Measurements from ENCODE around the gene NLRP10. TPM values are rescaled to one million over a fixed set of nuclear protein-coding genes. Genes with fewer than 3 reads are reported as not detected.

Gene NLRP10
- total RNA-seq, 1 experiment from 2014 or later = 1.3 TPM

DNA sequence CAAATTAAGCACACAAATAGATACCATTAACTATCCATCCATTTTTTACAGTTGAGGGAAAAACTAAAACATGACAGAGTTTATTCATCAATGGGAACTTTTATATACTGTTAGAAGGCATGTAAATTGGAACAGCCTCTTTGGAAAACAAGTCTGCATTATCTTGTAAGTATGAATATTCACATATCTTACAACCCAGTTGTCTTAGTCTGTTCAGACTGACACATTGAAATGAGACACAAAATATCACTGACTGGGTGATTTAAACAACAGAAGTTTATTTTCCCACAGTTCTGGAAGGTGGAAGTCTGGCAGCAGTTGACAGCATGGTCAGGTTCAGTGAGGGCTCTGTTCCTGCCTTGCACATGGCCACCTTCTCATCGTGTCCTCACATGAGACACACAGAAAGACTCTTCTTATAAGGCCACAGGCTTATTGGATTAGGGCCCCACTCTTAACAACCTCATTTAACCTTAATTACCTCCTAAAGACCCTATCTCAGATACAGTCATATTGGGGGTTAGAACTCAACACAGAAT is 16.4 kb upstream of the NLRP10 start:
- ChIA-PET CTCF (interaction anchor here (1.0 to 6.1 kb wide), 2 partner anchors 13 to 88 kb away, joined by 4 to 260 read pairs; no protein-coding TSS in a partner anchor), POLR2A (no interaction called here)
- no peak overlapping the region for H3K4me3 Mint-ChIP-seq (ENCODE audit: unreplicated experiment)
- H3K36me3 Mint-ChIP-seq (ENCODE audit: insufficient read depth, unreplicated experiment) = no peaks in the 10 kb centered on the region
- H3K4me1 Mint-ChIP-seq (ENCODE audit: insufficient read depth, unreplicated experiment) = peaks cover 23% of the 10 kb centered on the region
- DNase-seq (ENCODE audit: unreplicated experiment) = no peak
- H3K27me3 Mint-ChIP-seq (ENCODE audit: insufficient read depth, unreplicated experiment) = no peaks in the 10 kb centered on the region
- TF ChIP-seq, protein P1, sequence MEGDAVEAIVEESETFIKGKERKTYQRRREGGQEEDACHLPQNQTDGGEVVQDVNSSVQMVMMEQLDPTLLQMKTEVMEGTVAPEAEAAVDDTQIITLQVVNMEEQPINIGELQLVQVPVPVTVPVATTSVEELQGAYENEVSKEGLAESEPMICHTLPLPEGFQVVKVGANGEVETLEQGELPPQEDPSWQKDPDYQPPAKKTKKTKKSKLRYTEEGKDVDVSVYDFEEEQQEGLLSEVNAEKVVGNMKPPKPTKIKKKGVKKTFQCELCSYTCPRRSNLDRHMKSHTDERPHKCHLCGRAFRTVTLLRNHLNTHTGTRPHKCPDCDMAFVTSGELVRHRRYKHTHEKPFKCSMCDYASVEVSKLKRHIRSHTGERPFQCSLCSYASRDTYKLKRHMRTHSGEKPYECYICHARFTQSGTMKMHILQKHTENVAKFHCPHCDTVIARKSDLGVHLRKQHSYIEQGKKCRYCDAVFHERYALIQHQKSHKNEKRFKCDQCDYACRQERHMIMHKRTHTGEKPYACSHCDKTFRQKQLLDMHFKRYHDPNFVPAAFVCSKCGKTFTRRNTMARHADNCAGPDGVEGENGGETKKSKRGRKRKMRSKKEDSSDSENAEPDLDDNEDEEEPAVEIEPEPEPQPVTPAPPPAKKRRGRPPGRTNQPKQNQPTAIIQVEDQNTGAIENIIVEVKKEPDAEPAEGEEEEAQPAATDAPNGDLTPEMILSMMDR (IDR thresholded peaks at IDR 0.05; ENCODE audit: unreplicated experiment) = no peak
- H3K9me3 Mint-ChIP-seq (ENCODE audit: unreplicated experiment) = no peaks in the 10 kb centered on the region
- intact Hi-C loops (cut with micrococcal nuclease) = no loop called here
- H3K27ac Mint-ChIP-seq (ENCODE audit: low read depth, unreplicated experiment) = no peak overlapping the region
- BruUV-seq (replicated peaks) = no TSS peak

DNA sequence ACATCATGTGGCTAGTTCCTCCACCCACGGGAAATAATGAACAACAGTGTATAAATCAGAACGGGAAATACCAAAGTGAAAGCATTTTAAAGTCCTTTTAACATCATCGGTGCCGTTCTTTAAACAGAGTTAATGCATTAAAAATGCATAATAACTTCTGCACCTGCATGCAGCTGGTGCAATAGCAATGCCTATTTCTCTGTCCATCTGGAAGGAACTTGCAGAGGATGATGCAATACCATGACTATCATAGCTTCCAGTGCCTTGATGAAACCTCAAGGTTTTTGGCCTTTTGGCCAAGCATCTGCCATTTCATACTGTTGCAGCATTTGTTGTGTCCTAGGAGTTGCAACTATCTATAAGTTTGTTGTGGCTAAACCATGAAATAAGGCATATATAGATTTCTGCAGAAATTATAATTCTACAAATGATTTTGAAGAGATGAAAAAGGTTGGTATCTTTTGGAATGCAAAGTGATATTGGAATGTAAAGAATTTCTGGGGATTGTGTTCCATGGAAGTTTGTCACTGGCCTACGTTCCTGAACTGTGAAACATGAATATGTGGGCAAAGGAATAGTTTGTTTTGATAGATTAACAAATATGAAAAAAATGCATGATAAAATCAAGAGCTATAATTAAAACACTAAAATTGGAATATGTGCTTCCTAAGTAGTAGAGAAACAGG is 12.1 kb upstream of the NLRP10 start:
- Mint-ChIP-seq H3K9me3 (ENCODE audit: unreplicated experiment) (no peaks in the 10 kb centered on the region), H3K4me3 (ENCODE audit: unreplicated experiment) (no peak overlapping the region), H3K36me3 (ENCODE audit: insufficient read depth, unreplicated experiment) (no peaks in the 10 kb centered on the region), H3K4me1 (ENCODE audit: insufficient read depth, unreplicated experiment) (peaks cover 23% of the 10 kb centered on the region), H3K27me3 (ENCODE audit: insufficient read depth, unreplicated experiment) (no peaks in the 10 kb centered on the region), H3K27ac (ENCODE audit: low read depth, unreplicated experiment) (peak overlapping the region; percentile 79)
- intact Hi-C loops (cut with micrococcal nuclease) = no loop called here
- TF ChIP-seq, protein P1 (IDR thresholded peaks at IDR 0.05; ENCODE audit: unreplicated experiment) = no peak
- DNase-seq (ENCODE audit: unreplicated experiment) = peak; percentile 55
- CTCF ChIA-PET = interaction anchor here (0.6 to 5.7 kb wide), 5 partner anchors 9 to 1235 kb away, joined by 3 to 56 read pairs (median 8); partner anchors contain the start of gene EIF3F
- POLR2A ChIA-PET = interaction anchor here (1.1 kb wide), 1 partner anchor 10 kb away, joined by 3 read pairs; the partner anchor contains the start of gene EIF3F
- BruUV-seq (replicated peaks) = no TSS peak

DNA sequence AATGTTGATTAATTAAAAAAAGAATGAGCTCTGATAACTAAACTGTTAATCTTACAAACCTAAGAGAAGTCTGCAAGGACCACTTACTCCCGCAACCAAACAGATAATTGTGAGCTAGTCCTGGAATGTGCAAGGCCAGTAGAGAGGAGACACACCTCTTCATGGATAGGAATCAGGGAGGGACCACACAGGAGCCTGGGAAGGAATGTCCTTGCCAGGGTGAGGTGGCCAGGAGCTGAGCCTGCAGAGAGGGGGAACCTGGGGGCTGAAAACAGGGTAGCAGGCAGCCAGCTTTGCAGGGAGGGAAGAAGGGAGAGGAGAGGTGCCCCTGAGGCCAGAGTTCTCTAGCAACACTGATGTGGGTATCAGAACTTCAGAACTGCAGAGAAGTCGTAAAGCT is 9.4 kb upstream of the NLRP10 start:
- H3K4me1 Mint-ChIP-seq (ENCODE audit: insufficient read depth, unreplicated experiment) = peaks cover 23% of the 10 kb centered on the region
- no TSS peak for BruUV-seq (replicated peaks)
- no peak overlapping the region for H3K4me3 Mint-ChIP-seq (ENCODE audit: unreplicated experiment)
- no peaks in the 10 kb centered on the region for H3K27me3 Mint-ChIP-seq (ENCODE audit: insufficient read depth, unreplicated experiment)
- ChIA-PET POLR2A (interaction anchor here (0.6 to 1.6 kb wide), 3 partner anchors 12 to 46 kb away, joined by 3 read pairs; partner anchors contain the start of gene EIF3F), CTCF (interaction anchor here (0.6 to 5.7 kb wide), 4 partner anchors 10 to 1111 kb away, joined by 3 to 56 read pairs (median 4); partner anchors contain the start of genes EIF3F and NLRP10)
- no peak overlapping the region for H3K27ac Mint-ChIP-seq (ENCODE audit: low read depth, unreplicated experiment)
- intact Hi-C loops (cut with micrococcal nuclease) = no loop called here
- no peaks in the 10 kb centered on the region for H3K9me3 Mint-ChIP-seq (ENCODE audit: unreplicated experiment)
- TF ChIP-seq, protein P1 (IDR thresholded peaks at IDR 0.05; ENCODE audit: unreplicated experiment) = no peak
- no peak for DNase-seq (ENCODE audit: unreplicated experiment)
- H3K36me3 Mint-ChIP-seq (ENCODE audit: insufficient read depth, unreplicated experiment) = no peaks in the 10 kb centered on the region

DNA sequence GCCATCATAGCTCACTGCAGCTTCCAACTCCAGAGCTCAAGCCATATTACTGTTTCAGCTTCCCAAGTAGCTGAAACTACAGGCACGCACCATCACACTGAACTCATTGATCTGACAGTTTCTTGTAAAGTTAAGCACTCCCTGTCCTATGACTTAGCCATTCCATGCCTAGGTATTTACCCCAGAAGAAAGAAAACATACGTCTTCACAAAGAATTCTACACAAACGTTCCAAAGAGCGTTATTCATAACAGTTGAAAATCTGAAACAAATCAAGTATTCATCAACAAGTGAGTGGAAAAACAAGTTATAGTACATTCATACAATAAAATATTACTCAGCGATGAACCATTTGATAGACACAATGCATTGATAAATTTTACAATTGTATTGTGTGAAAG is 7.8 kb upstream of the NLRP10 start:
- no TSS peak for BruUV-seq (replicated peaks)
- Mint-ChIP-seq H3K27ac (ENCODE audit: low read depth, unreplicated experiment) (no peak overlapping the region), H3K36me3 (ENCODE audit: insufficient read depth, unreplicated experiment) (no peaks in the 10 kb centered on the region), H3K27me3 (ENCODE audit: insufficient read depth, unreplicated experiment) (no peaks in the 10 kb centered on the region), H3K9me3 (ENCODE audit: unreplicated experiment) (no peaks in the 10 kb centered on the region), H3K4me1 (ENCODE audit: insufficient read depth, unreplicated experiment) (peaks cover 21% of the 10 kb centered on the region), H3K4me3 (ENCODE audit: unreplicated experiment) (no peak overlapping the region)
- CTCF ChIA-PET = no interaction called here
- intact Hi-C loops (cut with micrococcal nuclease) = no loop called here
- TF ChIP-seq, protein P1 (IDR thresholded peaks at IDR 0.05; ENCODE audit: unreplicated experiment) = no peak
- no peak for DNase-seq (ENCODE audit: unreplicated experiment)
- POLR2A ChIA-PET = no interaction called here
